ENCODE measurements around the gene MRPS18A. TPM values are rescaled to one million over a fixed set of nuclear protein-coding genes. Genes with fewer than 3 reads are reported as not detected.

The MRPS18A gene
- total RNA-seq, 4 donors from 2014 or later: 41.1 to 64.4 (median 52.4) TPM

- no peak overlapping the region for H3K27ac ChIP-seq
- DNase-seq: no peak
- H3K4me1 ChIP-seq: peaks cover 0 to 28% (median 6%) of the 10 kb centered on the region in 4 donors
- H3K36me3 ChIP-seq: peaks cover 0 to 48% (median 0%) of the 10 kb centered on the region in 3 donors
- H3K27me3 ChIP-seq: no peaks in the 10 kb centered on the region
- H3K9me3 ChIP-seq: no peaks in the 10 kb centered on the region
- H3K4me3 ChIP-seq: no peak overlapping the region
- TF ChIP-seq POLR2A (IDR thresholded peaks at IDR 0.05) (no peak), CTCF (IDR thresholded peaks at IDR 0.05) (no peak)
Measured at GRCh38 chr6:43670623-43670986, 17.0 kb downstream of the MRPS18A start.

- Histone ChIP-seq H3K27me3 (no peaks in the 10 kb centered on the region), H3K27ac (peak overlapping the region in 1 of 4 donors; percentile 43), H3K36me3 (peaks cover 0 to 44% (median 0%) of the 10 kb centered on the region in 3 donors), H3K9me3 (no peaks in the 10 kb centered on the region), H3K4me1 (peaks cover 0 to 28% (median 6%) of the 10 kb centered on the region in 4 donors), H3K4me3 (no peak overlapping the region)
- TF ChIP-seq POLR2A (IDR thresholded peaks at IDR 0.05) (no peak), CTCF (IDR thresholded peaks at IDR 0.05) (no peak)
- DNase-seq: no peak
Measured at GRCh38 chr6:43669922-43670622, 17.5 kb downstream of the MRPS18A start.

- H3K36me3 ChIP-seq: peaks cover 0 to 37% (median 0%) of the 10 kb centered on the region in 3 donors
Measured at GRCh38 chr6:43669050-43669921, 18.3 kb downstream of the MRPS18A start.

GRCh38 chr6:43668151-43669028, 19.2 kb downstream of the MRPS18A start:
- no peaks in the 10 kb centered on the region for H3K9me3 ChIP-seq
- H3K4me3 ChIP-seq: no peak overlapping the region
- no peaks in the 10 kb centered on the region for H3K27me3 ChIP-seq
- H3K27ac ChIP-seq: no peak overlapping the region
- peaks cover 0 to 28% (median 6%) of the 10 kb centered on the region in 4 donors for H3K4me1 ChIP-seq
- peak; percentile 36 to 71 (median 67) for DNase-seq
- TF ChIP-seq CTCF (IDR thresholded peaks at IDR 0.05): peak in 5 of 6 experiments; percentile 20 to 53 (median 47)
- TF ChIP-seq POLR2A (IDR thresholded peaks at IDR 0.05): no peak
- H3K36me3 ChIP-seq: peaks cover 0 to 28% (median 0%) of the 10 kb centered on the region in 3 donors

More at GRCh38 chr6:43669050-43669921, 18.3 kb downstream of the MRPS18A start:
- Histone ChIP-seq H3K27me3 (no peaks in the 10 kb centered on the region), H3K4me1 (peaks cover 0 to 28% (median 6%) of the 10 kb centered on the region in 4 donors), H3K4me3 (no peak overlapping the region), H3K27ac (peak overlapping the region in 2 of 4 donors; percentile 17 to 43), H3K9me3 (no peaks in the 10 kb centered on the region)
- no peak for DNase-seq
- no peak for TF ChIP-seq POLR2A (IDR thresholded peaks at IDR 0.05)
- no peak for TF ChIP-seq CTCF (IDR thresholded peaks at IDR 0.05)
